K562 (cell line): Measurements from ENCODE around the gene CDC14A. TPM values are rescaled to one million over a fixed set of nuclear protein-coding genes. Genes with fewer than 3 reads are reported as not detected.

Experiments used
- ARID1B ChIP-seq: fragments of 450-650 bp; IDR thresholded peaks from 2 replicates; pipeline ENCODE4 v1.6.1; 2016; ENCODE audit warnings: antibody characterized with exemption, mild to moderate bottlenecking, inconsistent platforms
- CBX3 ChIP-seq, 2 experiments: IDR thresholded peaks; 1 replicate in 1 of 2; 2 replicates in 1 of 2; pipeline ENCODE4 v1.6.1; 2012; ENCODE audit warnings: inconsistent platforms in 2 of 2, low read length in 2 of 2, borderline replicate concordance in 1 of 2, control low read depth in 1 of 2
- CTBP1 ChIP-seq: fragments of 450-650 bp; IDR thresholded peaks from 2 replicates; pipeline ENCODE4 v1.6.1; 2016; ENCODE audit warnings: borderline replicate concordance
- DPF2 ChIP-seq: fragments of 450-650 bp; IDR thresholded peaks from 2 replicates; pipeline ENCODE4 v1.6.1; 2016
- EP300 ChIP-seq: IDR thresholded peaks from 2 replicates; pipeline ENCODE4 v1.6.1; 2012; ENCODE audit warnings: low read length, improper control_type of control experiment
- EP400 ChIP-seq: fragments of 450-650 bp; IDR thresholded peaks from 2 replicates; pipeline ENCODE4 v1.6.1; 2017; ENCODE audit warnings: antibody characterized with exemption, mild to moderate bottlenecking, moderate library complexity
- ESRRA ChIP-seq: fragments of 450-650 bp; IDR thresholded peaks from 2 replicates; pipeline ENCODE4 v1.6.1; 2014; ENCODE audit warnings: low read depth, mild to moderate bottlenecking, moderate library complexity, borderline replicate concordance
- FOXJ2 ChIP-seq: fragments of 200-800 bp; sonication (Bioruptor generic); IDR thresholded peaks from 2 replicates; pipeline ENCODE4 v1.6.1; 2016; ENCODE audit warnings: missing genetic modification characterization, missing compliant biosample characterization
- HDAC2 ChIP-seq: fragments of 450-650 bp; IDR thresholded peaks from 2 replicates; pipeline ENCODE4 v1.6.1; 2016; ENCODE audit warnings: mild to moderate bottlenecking
- KLF1 ChIP-seq: fragments of 450-650 bp; IDR thresholded peaks from 2 replicates; pipeline ENCODE4 v1.6.1; 2016; ENCODE audit warnings: missing genetic modification characterization, missing compliant biosample characterization
- KLF16 ChIP-seq: IDR thresholded peaks from 2 replicates; pipeline ENCODE4 v1.6.1; 2016; ENCODE audit warnings: antibody characterized with exemption
- MEF2A ChIP-seq: IDR thresholded peaks from 2 replicates; pipeline ENCODE4 v1.6.1; 2011; ENCODE audit warnings: low read depth, mild to moderate bottlenecking, low read length, moderate library complexity; ENCODE audit not compliant: control insufficient read depth
- MEF2D ChIP-seq: conservative IDR thresholded peaks from 2 replicates; pipeline ENCODE4 v1.6.1; 2016; ENCODE audit warnings: low read depth, missing genetic modification characterization, missing compliant biosample characterization
- MTA3 ChIP-seq: fragments of 450-650 bp; formaldehyde crosslinking; IDR thresholded peaks from 2 replicates; pipeline ENCODE4 v1.6.1; 2017; ENCODE audit warnings: mild to moderate bottlenecking, borderline replicate concordance
- NCOA2 ChIP-seq, 2 experiments: fragments of 450-650 bp; IDR thresholded peaks; 2 replicates each; pipeline ENCODE4 v1.6.1; 2018; ENCODE audit warnings: mild to moderate bottlenecking in 2 of 2, moderate library complexity in 1 of 2; ENCODE audit not compliant: partially characterized antibody in 2 of 2
- NEUROD1 ChIP-seq: fragments of 150-350 bp; IDR thresholded peaks from 2 replicates; pipeline ENCODE4 v1.6.1; 2014; ENCODE audit warnings: borderline replicate concordance, low read length, low read depth; ENCODE audit not compliant: partially characterized antibody
- PML ChIP-seq: IDR thresholded peaks from 2 replicates; pipeline ENCODE4 v1.6.1; 2012; ENCODE audit warnings: low read length, inconsistent platforms
- RB1 ChIP-seq: fragments of 450-650 bp; IDR thresholded peaks from 2 replicates; pipeline ENCODE4 v1.6.1; 2017; ENCODE audit warnings: low read depth, mild to moderate bottlenecking
- SMAD3 ChIP-seq: fragments of 450-650 bp; formaldehyde crosslinking; conservative IDR thresholded peaks from 2 replicates; pipeline ENCODE4 v1.4.0; 2020; ENCODE audit warnings: mild to moderate bottlenecking
- TAF1 ChIP-seq: IDR thresholded peaks from 2 replicates; pipeline ENCODE4 v1.6.1; 2011; ENCODE audit warnings: mild to moderate bottlenecking, low read length, moderate library complexity; ENCODE audit not compliant: insufficient read depth, control insufficient read depth, severe bottlenecking; ENCODE audit errors: extremely low read depth
- TCF7 ChIP-seq: sonication (generic); IDR thresholded peaks from 2 replicates; pipeline ENCODE4 v1.6.1; 2016; ENCODE audit warnings: antibody characterized with exemption, borderline replicate concordance
- ZBTB1 ChIP-seq: sonication (generic); formaldehyde crosslinking; IDR thresholded peaks from 2 replicates; pipeline ENCODE4 v1.8.1; 2023; ENCODE audit warnings: missing genetic modification reagents, low read depth, mild to moderate bottlenecking, borderline replicate concordance
- ZNF12 ChIP-seq: sonication (generic); formaldehyde crosslinking; IDR thresholded peaks from 2 replicates; pipeline ENCODE4 v1.4.0; 2020; ENCODE audit warnings: mild to moderate bottlenecking, missing genetic modification reagents
- ZNF146 ChIP-seq: IDR thresholded peaks from one replicate; pipeline ENCODE4 v1.6.1; 2018; ENCODE audit warnings: missing compliant biosample characterization; ENCODE audit not compliant: unreplicated experiment
- ZNF224 ChIP-seq: sonication (generic); formaldehyde crosslinking; IDR thresholded peaks from 2 replicates; pipeline ENCODE4 v1.8.0; 2022; ENCODE audit warnings: mild to moderate bottlenecking, missing genetic modification reagents
- ZNF3 ChIP-seq: fragments of 250-450 bp; sonication (Bioruptor Pico); IDR thresholded peaks from 2 replicates; pipeline ENCODE4 v1.5.0; 2021; ENCODE audit warnings: mild to moderate bottlenecking, moderate library complexity
- polyA plus RNA-seq, 8 experiments: library from polyadenylated mRNA; depleted of rRNA in 4 of 8; stranded (reverse) in 5 of 8; unstranded in 3 of 8; fragments of >200 nt; fragmentation: Nextera tagmentation in 2 of 8; fragmentation: Illumina TruSeq in 1 of 8; extraction: Ambion mirVana in 2 of 8; extraction: Trizol in 1 of 8; gene quantifications; 2 replicates each; pipeline versions ENCODE4 v1.2.1 to v1.2.3, GENCODE V29; 2011 to 2014; ENCODE audit warnings: inconsistent platforms in 1 of 8, missing spikeins in 1 of 8
- total RNA-seq, 7 experiments: library from RNA; depleted of rRNA in 6 of 7; stranded (reverse); fragments of >200 nt in 6 of 7; fragmentation: Illumina TruSeq in 2 of 7; extraction: Trizol in 2 of 7; gene quantifications; 2 replicates each; pipeline versions ENCODE4 v1.2.1 to v1.2.3, GENCODE V29; 2011 to 2021; ENCODE audit warnings: low replicate concordance in 1 of 7
- TF ChIP-seq, protein P1 (sequence below): fragments of 250-450 bp; sonication (Bioruptor Pico); IDR thresholded peaks from 2 replicates; pipeline ENCODE4 v1.8.0; 2022; ENCODE audit warnings: inconsistent platforms, mild to moderate bottlenecking, moderate library complexity, borderline replicate concordance
- TF ChIP-seq, protein P2 (sequence below): fragments of 450-650 bp; formaldehyde crosslinking; IDR thresholded peaks from 2 replicates; pipeline ENCODE4 v1.4.0; 2022; ENCODE audit warnings: missing genetic modification characterization

The CDC14A gene
- total and polyA plus RNA-seq, 9 of the 15 experiments (the other 6 are each of a cell fraction or from before 2014, with no cell fraction given), result 17.0 to 74.3 (median 33.4) TPM

GRCh38 chr1:100351095-100351887 lies 1.0 kb upstream of the CDC14A start (continued):
- TF ChIP-seq NCOA2 (IDR thresholded peaks at IDR 0.05; ENCODE audit: partially characterized antibody in 2 of 2), result no peak
- TF ChIP-seq MEF2D, result peak; percentile 52; the same call in 1 of the 2 replicates
- TF ChIP-seq ARID1B, result 0 out of 2 replicates have a peak, but pooled peaks have one; percentile 37
- peak; percentile 86 for TF ChIP-seq ESRRA
- peak; percentile 78 for TF ChIP-seq TAF1
- peak; percentile 81; the same call in 1 of the 2 replicates for TF ChIP-seq MTA3
- TF ChIP-seq ZNF146 (CRISPR knock-in tag), result no peak
- TF ChIP-seq ZBTB1 (CRISPR knock-in tag), result 0 out of 2 replicates have a peak, but pooled peaks have one; percentile 30
- no peak for TF ChIP-seq KLF1 (tag)
- no peak for TF ChIP-seq ZNF12 (CRISPR knock-in tag)
- TF ChIP-seq, protein P1, sequence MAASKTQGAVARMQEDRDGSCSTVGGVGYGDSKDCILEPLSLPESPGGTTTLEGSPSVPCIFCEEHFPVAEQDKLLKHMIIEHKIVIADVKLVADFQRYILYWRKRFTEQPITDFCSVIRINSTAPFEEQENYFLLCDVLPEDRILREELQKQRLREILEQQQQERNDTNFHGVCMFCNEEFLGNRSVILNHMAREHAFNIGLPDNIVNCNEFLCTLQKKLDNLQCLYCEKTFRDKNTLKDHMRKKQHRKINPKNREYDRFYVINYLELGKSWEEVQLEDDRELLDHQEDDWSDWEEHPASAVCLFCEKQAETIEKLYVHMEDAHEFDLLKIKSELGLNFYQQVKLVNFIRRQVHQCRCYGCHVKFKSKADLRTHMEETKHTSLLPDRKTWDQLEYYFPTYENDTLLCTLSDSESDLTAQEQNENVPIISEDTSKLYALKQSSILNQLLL (CRISPR knock-in tag), result no peak
- no peak for TF ChIP-seq MEF2A
- TF ChIP-seq, protein P2, sequence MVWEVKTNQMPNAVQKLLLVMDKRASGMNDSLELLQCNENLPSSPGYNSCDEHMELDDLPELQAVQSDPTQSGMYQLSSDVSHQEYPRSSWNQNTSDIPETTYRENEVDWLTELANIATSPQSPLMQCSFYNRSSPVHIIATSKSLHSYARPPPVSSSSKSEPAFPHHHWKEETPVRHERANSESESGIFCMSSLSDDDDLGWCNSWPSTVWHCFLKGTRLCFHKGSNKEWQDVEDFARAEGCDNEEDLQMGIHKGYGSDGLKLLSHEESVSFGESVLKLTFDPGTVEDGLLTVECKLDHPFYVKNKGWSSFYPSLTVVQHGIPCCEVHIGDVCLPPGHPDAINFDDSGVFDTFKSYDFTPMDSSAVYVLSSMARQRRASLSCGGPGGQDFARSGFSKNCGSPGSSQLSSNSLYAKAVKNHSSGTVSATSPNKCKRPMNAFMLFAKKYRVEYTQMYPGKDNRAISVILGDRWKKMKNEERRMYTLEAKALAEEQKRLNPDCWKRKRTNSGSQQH (CRISPR knock-in tag), result no peak
- TF ChIP-seq FOXJ2 (tag), result peak; percentile 84; the same call in 1 of the 2 replicates
- TF ChIP-seq PML, result peak; percentile 91
- TF ChIP-seq RB1, result peak; percentile 63; the same call in 1 of the 2 replicates
- no peak for TF ChIP-seq SMAD3 (CRISPR knock-in tag)
- TF ChIP-seq TCF7, result peak; percentile 23; the same call in 1 of the 2 replicates
- TF ChIP-seq NEUROD1, result peak; percentile 45
- no peak for TF ChIP-seq EP300
- 0 out of 2 replicates have a peak, but pooled peaks have one; percentile 12 for TF ChIP-seq KLF16
- TF ChIP-seq HDAC2, result peak; percentile 24; the same call in 1 of the 2 replicates
- peak in 1 of 2 experiments; percentile 63; a peak in 1 of 3 replicates for TF ChIP-seq CBX3 (IDR thresholded peaks at IDR 0.05; ENCODE audit: borderline replicate concordance in 1 of 2, low read length in 2 of 2)
- peak; percentile 60 for TF ChIP-seq CTBP1
- no peak for TF ChIP-seq ZNF3 (CRISPR knock-in tag)
- peak; percentile 96 for TF ChIP-seq EP400
- no peak for TF ChIP-seq ZNF224
- TF ChIP-seq DPF2, result peak; percentile 60
